Astrocyte (in vitro differentiated cells and primary cell): ENCODE data around the gene APOBEC2. TPM values are rescaled to one million over a fixed set of nuclear protein-coding genes. Genes with fewer than 3 reads are reported as not detected.

Experiments used
- DNase-seq: peaks from one replicate; pipeline ENCODE4 v3.0.0-alpha.2; 2010; ENCODE audit warnings: low read depth
- FAIRE-seq: peaks from 2 replicates; lab custom pipeline; 2011; peaks lifted over from hg19 to GRCh38; lab: Jason Lieb, UNC
- H2AFZ ChIP-seq: 2 replicates; pipeline ENCODE4 v1.6.0; 2012; ENCODE audit warnings: low read depth, low read length, inconsistent platforms
- H3K27ac ChIP-seq: 2 replicates; pipeline ENCODE4 v1.5.1; 2011; ENCODE audit warnings: low read depth, low read length, inconsistent platforms
- H3K27me3 ChIP-seq: 2 replicates; pipeline ENCODE4 v1.6.0; 2011; ENCODE audit warnings: low read length, inconsistent platforms; ENCODE audit not compliant: insufficient read depth
- H3K36me3 ChIP-seq: 2 replicates; pipeline ENCODE4 v1.5.1; 2011; ENCODE audit warnings: low read length, inconsistent platforms; ENCODE audit not compliant: insufficient read depth
- H3K4me1 ChIP-seq: 2 replicates; pipeline ENCODE4 v1.5.1; 2011; ENCODE audit warnings: low read length, inconsistent platforms; ENCODE audit not compliant: insufficient read depth
- H3K4me2 ChIP-seq: 2 replicates; pipeline ENCODE4 v1.6.0; 2012; ENCODE audit warnings: low read length, inconsistent platforms
- H3K4me3 ChIP-seq: 2 replicates; pipeline ENCODE4 v1.5.1; 2011; ENCODE audit warnings: low read depth, mild to moderate bottlenecking, low read length, inconsistent platforms; ENCODE audit not compliant: insufficient read depth
- H3K79me2 ChIP-seq: 2 replicates; pipeline ENCODE4 v1.6.0; 2012; ENCODE audit warnings: mild to moderate bottlenecking, low read length, inconsistent platforms; ENCODE audit not compliant: insufficient read depth
- H3K9ac ChIP-seq: 2 replicates; pipeline ENCODE4 v1.6.0; 2012; ENCODE audit warnings: mild to moderate bottlenecking, low read length, inconsistent platforms
- H3K9me3 ChIP-seq: 2 replicates; pipeline ENCODE4 v1.5.1; 2012; ENCODE audit warnings: low read depth, mild to moderate bottlenecking, low read length, inconsistent platforms; ENCODE audit not compliant: insufficient read depth
- H4K20me1 ChIP-seq: 2 replicates; pipeline ENCODE4 v1.6.0; 2012; ENCODE audit warnings: low read length, inconsistent platforms; ENCODE audit not compliant: insufficient read depth
- H3K27ac Mint-ChIP-seq: one replicate; pipeline ENCODE4 v1.8.0; 2021; ENCODE audit warnings: mild to moderate bottlenecking, mixed read lengths; ENCODE audit not compliant: unreplicated experiment
- H3K27me3 Mint-ChIP-seq: one replicate; pipeline ENCODE4 v1.8.0; 2021; ENCODE audit warnings: low read depth, mixed read lengths; ENCODE audit not compliant: unreplicated experiment
- H3K36me3 Mint-ChIP-seq: one replicate; pipeline ENCODE4 v1.8.0; 2021; ENCODE audit warnings: low read depth, mixed read lengths; ENCODE audit not compliant: unreplicated experiment
- H3K4me1 Mint-ChIP-seq: one replicate; pipeline ENCODE4 v1.8.0; 2021; ENCODE audit warnings: low read depth, mixed read lengths; ENCODE audit not compliant: unreplicated experiment
- H3K4me3 Mint-ChIP-seq: one replicate; pipeline ENCODE4 v1.8.0; 2021; ENCODE audit warnings: mild to moderate bottlenecking, moderate library complexity, mixed read lengths; ENCODE audit not compliant: unreplicated experiment
- H3K9me3 Mint-ChIP-seq: one replicate; pipeline ENCODE4 v1.8.0; 2021; ENCODE audit warnings: mild to moderate bottlenecking, mixed read lengths; ENCODE audit not compliant: unreplicated experiment
- CTCF ChIP-seq: IDR thresholded peaks from 2 replicates; pipeline ENCODE4 v1.5.1; 2011; ENCODE audit warnings: low read depth, mild to moderate bottlenecking, inconsistent platforms, low read length, moderate library complexity; ENCODE audit not compliant: insufficient read depth
- EZH2 ChIP-seq: IDR thresholded peaks from 2 replicates; pipeline ENCODE4 v1.6.1; 2012; ENCODE audit warnings: mild to moderate bottlenecking, low read length, inconsistent platforms; ENCODE audit not compliant: insufficient read depth
- total RNA-seq: library from RNA; stranded (reverse); gene quantifications from 2 replicates; pipeline ENCODE4 v1.2.1, GENCODE V29; 2021

APOBEC2 gene
- total RNA-seq, 1 donor from 2014 or later, result not detected

- Mint-ChIP-seq H3K9me3 (peaks cover 2% of the 10 kb centered on the region), H3K4me1 (no peaks in the 10 kb centered on the region), H3K4me3 (no peak overlapping the region), H3K36me3 (no peaks in the 10 kb centered on the region), H3K27me3 (peaks cover 13% of the 10 kb centered on the region), H3K27ac (no peak overlapping the region)
- FAIRE-seq (no peak), DNase-seq (no peak)
- peaks cover 4% of the 10 kb centered on the region for H3K27me3 ChIP-seq
- TF ChIP-seq EZH2 (no peak), CTCF (no peak)
- no peaks in the 10 kb centered on the region for H3K79me2 ChIP-seq
- no peak overlapping the region for H3K27ac ChIP-seq
- H3K4me1 ChIP-seq, result no peaks in the 10 kb centered on the region
- H3K36me3 ChIP-seq, result no peaks in the 10 kb centered on the region
- no peak overlapping the region for H2AFZ ChIP-seq
- no peaks in the 10 kb centered on the region for H4K20me1 ChIP-seq
- no peak overlapping the region for H3K4me3 ChIP-seq
- no peak overlapping the region for H3K4me2 ChIP-seq
- H3K9me3 ChIP-seq, result no peaks in the 10 kb centered on the region
- no peak overlapping the region for H3K9ac ChIP-seq
Measured at GRCh38 chr6:41008011-41008410, 45.0 kb upstream of the APOBEC2 start.

- peaks cover 13% of the 10 kb centered on the region for H3K27me3 Mint-ChIP-seq
- H3K4me3 Mint-ChIP-seq, result no peak overlapping the region
- H3K27me3 ChIP-seq, result peaks cover 4% of the 10 kb centered on the region
- peaks cover 2% of the 10 kb centered on the region for H3K9me3 Mint-ChIP-seq
- H3K27ac ChIP-seq, result no peak overlapping the region
- no peaks in the 10 kb centered on the region for H3K4me1 ChIP-seq
- DNase-seq (no peak), FAIRE-seq (no peak)
- H3K4me2 ChIP-seq, result no peak overlapping the region
- no peak overlapping the region for H3K9ac ChIP-seq
- H3K9me3 ChIP-seq, result no peaks in the 10 kb centered on the region
- no peaks in the 10 kb centered on the region for H4K20me1 ChIP-seq
- TF ChIP-seq CTCF, result no peak
- no peak for TF ChIP-seq EZH2
- H3K36me3 Mint-ChIP-seq, result no peaks in the 10 kb centered on the region
- no peak overlapping the region for H3K4me3 ChIP-seq
- no peak overlapping the region for H3K27ac Mint-ChIP-seq
- no peaks in the 10 kb centered on the region for H3K4me1 Mint-ChIP-seq
- no peak overlapping the region for H2AFZ ChIP-seq
- no peaks in the 10 kb centered on the region for H3K36me3 ChIP-seq
- H3K79me2 ChIP-seq, result no peaks in the 10 kb centered on the region
Measured at GRCh38 chr6:41009669-41010068, 43.3 kb upstream of the APOBEC2 start.

- no peak overlapping the region for H3K27ac ChIP-seq
- H3K4me2 ChIP-seq, result no peak overlapping the region
- Mint-ChIP-seq H3K4me3 (no peak overlapping the region), H3K27ac (no peak overlapping the region), H3K27me3 (peaks cover 13% of the 10 kb centered on the region), H3K36me3 (no peaks in the 10 kb centered on the region), H3K9me3 (peaks cover 7% of the 10 kb centered on the region), H3K4me1 (no peaks in the 10 kb centered on the region)
- no peaks in the 10 kb centered on the region for H3K79me2 ChIP-seq
- H3K36me3 ChIP-seq, result no peaks in the 10 kb centered on the region
- no peak for TF ChIP-seq EZH2
- TF ChIP-seq CTCF, result no peak
- no peaks in the 10 kb centered on the region for H3K9me3 ChIP-seq
- H3K9ac ChIP-seq, result no peak overlapping the region
- H3K4me1 ChIP-seq, result no peaks in the 10 kb centered on the region
- H3K27me3 ChIP-seq, result no peaks in the 10 kb centered on the region
- no peak overlapping the region for H2AFZ ChIP-seq
- FAIRE-seq (no peak), DNase-seq (no peak)
- H3K4me3 ChIP-seq, result no peak overlapping the region
- H4K20me1 ChIP-seq, result no peaks in the 10 kb centered on the region
Measured at GRCh38 chr6:41011673-41012072, 41.3 kb upstream of the APOBEC2 start.
